ENCODE data around the gene PPT2.
"Not testable (repeated sequence)": the region's sequence is repeated elsewhere in the genome, so short reads cannot be mapped to it uniquely, and the experiment has no call there.

Gene PPT2

GRCh38 chr6:32190911-32191677 lies 37.2 kb downstream of the PPT2 start:
- DNase-seq: no peak

GRCh38 chr6:32191696-32192607 lies 38.0 kb downstream of the PPT2 start:
- DNase-seq: no peak

- peak; percentile 60 for DNase-seq
Measured at GRCh38 chr6:32192608-32193039, 38.7 kb downstream of the PPT2 start, which contains the start of gene GPSM3. TSS of gene GPSM3 (minus strand) at chr6:32192643. CDS start at chr6:32192513, 130 bp downstream.

GRCh38 chr6:32193096-32193495 lies 39.2 kb downstream of the PPT2 start:
- DNase-seq: not testable (repeated sequence)

GRCh38 chr6:32194388-32194787 lies 40.4 kb downstream of the PPT2 start:
- DNase-seq: no peak

GRCh38 chr6:32194825-32195651 lies 41.1 kb downstream of the PPT2 start:
- peak; percentile 70 for DNase-seq

- DNase-seq: peak; percentile 100
Measured at GRCh38 chr6:32195652-32195901, 41.6 kb downstream of the PPT2 start.

GRCh38 chr6:32195902-32196681 lies 42.2 kb downstream of the PPT2 start:
- DNase-seq: peak; percentile 89

GRCh38 chr6:32196682-32197616 lies 43.0 kb downstream of the PPT2 start:
- DNase-seq: no peak

GRCh38 chr6:32198345-32198696 lies 44.4 kb downstream of the PPT2 start:
- DNase-seq: no peak

- no peak for DNase-seq
Measured at GRCh38 chr6:32198866-32199265, 44.9 kb downstream of the PPT2 start.

GRCh38 chr6:32200711-32201475 lies 47.0 kb downstream of the PPT2 start:
- no peak for DNase-seq

- DNase-seq: no peak
Measured at GRCh38 chr6:32202186-32202585, 48.2 kb downstream of the PPT2 start.

- peak; percentile 29 for DNase-seq
Measured at GRCh38 chr6:32203426-32204267, 49.7 kb downstream of the PPT2 start.

- DNase-seq: no peak
Measured at GRCh38 chr6:32204268-32204715, 50.4 kb downstream of the PPT2 start.

- no peak for DNase-seq
Measured at GRCh38 chr6:32208996-32209395, 55.1 kb downstream of the PPT2 start.

GRCh38 chr6:32210191-32210601 lies 56.3 kb downstream of the PPT2 start:
- no peak for DNase-seq

GRCh38 chr6:32211432-32211831 lies 57.5 kb downstream of the PPT2 start:
- DNase-seq: not testable (repeated sequence)

All from fibroblast of skin of scalp (primary cell).